ENCODE data around the gene IGSF3.
"Not testable (repeated sequence)": the region's sequence is repeated elsewhere in the genome, so short reads cannot be mapped to it uniquely, and the experiment has no call there.

The IGSF3 gene

DNA sequence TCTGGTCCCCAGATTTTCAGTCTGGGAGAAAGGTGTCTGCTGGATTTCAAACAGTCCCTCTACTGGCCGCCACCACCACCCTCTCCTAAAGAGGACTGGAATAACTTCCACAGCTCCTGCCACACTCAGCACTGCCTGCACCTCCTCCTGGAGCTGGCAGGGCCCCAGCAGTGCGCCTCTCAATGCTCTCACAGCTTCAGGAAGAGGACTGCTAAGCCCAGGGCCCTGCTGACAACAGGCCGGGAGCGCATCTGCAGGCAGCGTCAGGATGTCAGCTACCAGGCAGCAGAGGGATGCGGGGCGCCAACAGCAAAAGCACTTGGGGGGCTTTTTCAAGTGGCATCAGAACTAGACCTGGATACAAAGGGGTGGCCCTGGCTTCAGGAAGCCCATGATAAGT, 40.2 kb downstream of the IGSF3 start:
- DNase-seq: not testable (repeated sequence)

- not testable (repeated sequence) for DNase-seq
Observed at GRCh38 chr1:116626915-116627314, 40.6 kb downstream of the IGSF3 start.

DNA sequence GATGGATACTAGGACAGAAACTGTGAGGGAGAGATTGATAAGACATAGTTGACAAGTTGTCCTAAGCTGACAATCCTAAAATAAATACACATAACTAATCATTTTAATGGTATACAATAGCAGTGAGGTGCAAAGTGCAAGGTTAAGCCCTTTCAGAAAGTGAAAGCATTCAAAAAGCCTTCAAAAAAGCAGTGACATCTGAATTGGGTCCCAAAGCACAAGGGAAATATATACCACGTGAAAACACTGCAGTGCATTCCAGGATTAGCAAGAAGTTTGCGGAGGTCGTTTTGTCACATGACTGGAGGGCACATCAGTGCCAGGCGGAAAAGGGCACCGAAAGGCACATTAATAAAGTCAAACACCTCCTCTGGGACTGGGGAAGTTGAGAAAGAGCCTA, 42.4 kb downstream of the IGSF3 start:
- DNase-seq: not testable (repeated sequence)

- no peak for DNase-seq
Observed at GRCh38 chr1:116624040-116624439, 43.5 kb downstream of the IGSF3 start.

DNA sequence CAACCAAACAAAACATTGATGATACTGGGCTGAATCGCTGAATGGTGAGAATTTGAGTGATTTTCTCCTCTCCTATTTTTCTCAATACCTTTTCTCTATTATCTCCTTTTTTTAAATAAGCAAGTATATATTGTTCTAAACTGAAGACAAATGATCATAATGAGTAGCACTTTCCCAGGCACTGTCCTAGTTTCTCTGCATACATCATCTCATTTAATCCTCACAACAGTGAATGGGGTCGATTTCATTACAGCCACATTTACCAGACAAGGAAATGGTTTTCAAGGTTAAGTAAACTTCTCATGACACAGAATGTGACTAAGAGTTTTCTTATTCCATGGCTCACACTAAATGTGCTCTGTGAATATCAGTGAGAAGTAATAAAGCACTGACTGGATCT, 45.0 kb downstream of the IGSF3 start:
- DNase-seq: not testable (repeated sequence)

GRCh38 chr1:116621756-116622155, 45.8 kb downstream of the IGSF3 start:
- DNase-seq: not testable (repeated sequence)

DNA sequence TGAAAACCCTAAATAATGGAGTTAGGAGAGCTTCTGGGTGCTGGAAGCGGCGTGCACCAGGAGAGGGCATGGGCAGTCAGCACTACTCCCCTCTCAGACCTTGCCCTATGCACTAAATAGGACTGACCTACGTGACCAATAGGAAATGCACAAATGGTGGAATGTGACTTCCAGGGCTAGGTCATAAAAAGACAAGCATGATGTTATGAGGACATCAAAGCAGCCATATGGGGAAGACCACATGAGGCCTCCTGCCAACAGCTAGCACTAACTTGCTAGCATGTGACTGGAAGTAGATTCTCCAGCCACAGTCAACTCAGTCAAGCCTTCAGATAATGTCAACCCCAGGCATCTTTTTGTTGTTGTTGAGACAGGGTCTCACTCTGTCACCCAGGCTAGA, 47.1 kb downstream of the IGSF3 start:
- DNase-seq: not testable (repeated sequence)

- not testable (repeated sequence) for DNase-seq
Observed at GRCh38 chr1:116619106-116619505, 48.4 kb downstream of the IGSF3 start.

DNA sequence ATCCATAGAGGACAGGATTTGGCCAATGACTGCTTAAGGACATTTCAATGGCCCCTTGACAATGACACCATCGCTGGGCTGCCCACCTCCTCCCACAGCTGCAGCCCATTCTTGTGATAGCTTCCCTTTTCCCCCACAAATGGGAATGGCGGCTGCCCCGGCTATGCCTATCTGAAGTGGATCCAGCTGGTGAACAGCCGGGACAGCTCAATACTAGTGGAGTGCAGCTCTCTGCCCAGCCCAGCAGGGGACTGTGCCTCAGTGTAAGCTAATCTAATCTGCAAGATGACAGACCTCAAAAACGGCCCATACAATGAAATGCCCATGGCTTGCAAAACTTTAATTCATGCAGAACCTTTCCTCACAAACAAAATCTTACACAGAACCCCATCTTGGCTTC, 49.7 kb downstream of the IGSF3 start:
- not testable (repeated sequence) for DNase-seq

- not testable (repeated sequence) for DNase-seq
Observed at GRCh38 chr1:116613825-116614224, 53.7 kb downstream of the IGSF3 start.

GRCh38 chr1:116609801-116610371, 57.6 kb downstream of the IGSF3 start:
- not testable (repeated sequence) for DNase-seq

DNA sequence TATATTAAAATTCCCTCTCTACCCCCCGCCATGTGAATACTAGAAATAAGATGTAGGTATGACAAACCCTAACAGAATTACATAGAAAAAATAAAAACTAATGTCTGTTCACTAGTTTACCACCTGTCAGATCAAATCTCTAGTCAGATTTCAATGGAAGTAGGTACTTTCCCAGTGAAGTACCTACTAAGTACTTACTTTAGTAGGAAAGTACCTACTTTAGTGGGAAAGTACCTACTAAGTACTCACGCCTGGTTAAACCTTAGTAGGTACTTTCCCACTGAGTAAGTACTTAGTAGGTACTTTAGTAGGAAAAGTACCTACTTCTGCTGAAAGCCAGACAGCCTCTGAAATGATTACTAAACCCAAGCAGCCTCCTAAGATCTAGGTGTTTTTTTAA, 58.7 kb downstream of the IGSF3 start:
- not testable (repeated sequence) for DNase-seq

- not testable (repeated sequence) for DNase-seq
Observed at GRCh38 chr1:116608151-116608550, 59.4 kb downstream of the IGSF3 start.

DNA sequence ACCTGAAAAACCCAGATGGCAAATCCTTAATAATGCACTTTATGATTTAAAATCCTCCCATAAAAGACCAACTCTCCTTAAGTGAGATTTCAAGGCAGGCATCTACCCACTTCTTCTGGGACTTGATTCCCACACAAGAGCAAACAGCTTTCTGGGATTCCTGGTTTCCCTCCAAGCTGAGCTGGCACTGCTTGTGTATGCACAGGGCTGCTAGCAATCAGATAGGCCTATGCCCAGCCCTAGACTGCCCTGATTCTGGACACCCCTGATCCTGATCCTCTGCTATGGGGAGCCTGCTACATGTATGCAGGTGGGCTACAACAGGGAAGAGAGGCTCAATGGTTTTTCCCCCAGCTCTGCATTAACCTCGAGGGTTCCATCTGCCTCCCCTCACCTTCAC, 60.1 kb downstream of the IGSF3 start:
- not testable (repeated sequence) for DNase-seq

DNA sequence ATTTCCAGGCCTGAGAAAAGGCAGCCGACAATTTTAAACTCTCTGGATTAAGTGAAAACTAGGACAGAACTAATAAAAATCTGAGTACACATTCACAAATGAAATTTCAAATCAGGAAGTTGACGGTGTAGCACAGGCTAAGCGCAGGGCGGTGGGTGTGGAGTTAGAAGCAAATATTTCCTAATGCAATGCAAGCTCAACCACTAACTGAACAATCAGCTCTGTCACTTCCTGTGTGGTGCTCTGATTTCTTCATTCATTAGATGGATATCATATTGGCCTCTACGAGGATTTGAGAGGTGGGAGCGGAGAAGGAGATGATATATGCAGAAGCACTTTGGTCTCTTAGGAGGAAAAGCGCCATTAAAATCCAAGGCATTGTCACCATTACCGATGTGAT, 61.5 kb downstream of the IGSF3 start:
- DNase-seq: not testable (repeated sequence)

GRCh38 chr1:116605315-116605714, 62.2 kb downstream of the IGSF3 start:
- no peak for DNase-seq

GRCh38 chr1:116604408-116604807, 63.1 kb downstream of the IGSF3 start:
- not testable (repeated sequence) for DNase-seq

DNA sequence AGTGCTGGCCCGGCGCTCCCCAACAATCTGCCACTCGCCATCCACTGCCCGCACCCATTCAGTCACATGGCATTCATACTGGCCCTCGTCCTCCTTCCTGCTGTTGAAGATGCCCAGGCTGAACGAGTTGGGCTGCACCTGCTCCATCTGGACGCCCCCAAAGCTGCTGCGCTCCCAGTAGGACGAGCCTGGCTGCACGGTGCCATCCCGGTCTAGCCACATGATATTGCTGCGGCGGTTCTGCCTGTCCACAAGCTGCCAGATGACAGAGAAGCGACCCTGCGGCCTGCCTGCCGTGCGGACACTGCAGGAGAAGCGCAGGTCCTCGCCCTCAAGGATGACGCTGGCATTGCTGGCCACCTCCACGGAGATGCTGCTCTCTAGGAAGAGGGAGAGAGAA, 63.9 kb downstream of the IGSF3 start:
- not testable (repeated sequence) for DNase-seq

DNA sequence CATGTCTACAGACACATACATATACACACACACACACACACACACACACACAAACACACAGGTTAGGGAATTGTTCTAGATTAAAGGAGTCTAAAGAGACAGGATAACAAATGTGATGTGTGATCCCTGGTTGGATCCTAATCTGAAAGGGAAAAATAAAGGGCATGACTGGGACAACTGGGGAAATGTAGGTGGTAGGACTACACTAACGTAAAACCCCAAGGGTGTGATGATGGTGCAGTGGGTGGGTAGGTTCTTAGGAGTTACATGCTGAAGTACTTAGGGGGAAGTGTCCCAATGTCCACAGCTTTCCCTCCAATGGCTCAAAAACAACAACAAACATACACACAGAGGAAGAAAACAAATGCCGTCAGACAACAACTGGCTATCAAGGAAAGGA, 68.2 kb downstream of the IGSF3 start:
- not testable (repeated sequence) for DNase-seq

- not testable (repeated sequence) for DNase-seq
Observed at GRCh38 chr1:116598420-116599036, 69.0 kb downstream of the IGSF3 start.

DNA sequence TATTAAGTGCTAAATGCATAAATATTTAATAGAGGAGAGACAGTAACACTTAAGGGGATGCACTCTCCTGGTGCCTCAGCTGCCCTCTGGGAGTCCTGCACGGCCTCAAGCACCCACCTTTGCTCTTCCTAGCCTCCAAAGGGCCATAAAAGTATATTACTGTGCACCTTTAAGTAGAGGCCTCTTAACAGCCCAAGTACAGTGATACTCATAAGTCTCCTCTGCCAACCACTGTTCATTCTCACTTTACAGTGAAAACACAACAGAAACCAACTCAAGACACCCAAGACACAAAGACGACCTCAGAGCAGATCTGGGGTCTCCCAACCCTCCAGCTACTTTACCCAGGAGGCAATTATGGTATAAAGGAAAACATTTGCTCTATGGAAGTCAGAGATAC, 70.1 kb downstream of the IGSF3 start:
- DNase-seq: not testable (repeated sequence)

GRCh38 chr1:116596742-116597307, 70.7 kb downstream of the IGSF3 start:
- DNase-seq: not testable (repeated sequence)

GRCh38 chr1:116595946-116596741, 71.4 kb downstream of the IGSF3 start:
- peak in 1 of 2 experiments; percentile 16 for DNase-seq
